Thoracic aorta (tissue), 2 donors: ENCODE results near the gene RNF26. TPM values are rescaled to one million over a fixed set of nuclear protein-coding genes. Genes with fewer than 3 reads are reported as not detected.
A peak's percentile ranks its signal among the peaks of the same experiment; 100 is the strongest.

Experiments used
- ATAC-seq: fragments of 150-250 bp; one replicate; pipeline ENCODE4 v1.8.0; 2017; ENCODE audit warnings: low read depth; ENCODE audit not compliant: insufficient number of reproducible peaks, low FRiP score
- DNase-seq: peaks from one replicate; pipeline ENCODE4 v3.0.0-alpha.2; 2020; ENCODE audit warnings: low spot score
- H3K27ac ChIP-seq, 2 donors: fragments of 200-600 bp; sonication (generic); 1 replicate in 1 of 2; 2 replicates in 1 of 2; pipeline ENCODE4 v1.5.1; 2016; ENCODE audit warnings: mild to moderate bottlenecking in 2 of 2, moderate library complexity in 2 of 2
- H3K27me3 ChIP-seq: fragments of 200-600 bp; sonication (generic); replicated peaks from 2 replicates; pipeline ENCODE4 v1.6.0; 2016; ENCODE audit warnings: mild to moderate bottlenecking; ENCODE audit not compliant: insufficient read depth
- H3K36me3 ChIP-seq: fragments of 200-600 bp; sonication (generic); one replicate; pipeline ENCODE4 v1.5.1; 2016
- H3K4me1 ChIP-seq, 2 donors: fragments of 200-600 bp; sonication (generic); 1 replicate in 1 of 2; 2 replicates in 1 of 2; pipeline versions ENCODE4 v1.5.1 to v1.6.0; 2016; ENCODE audit warnings: low read depth in 2 of 2, mild to moderate bottlenecking in 1 of 2; ENCODE audit not compliant: control insufficient read depth in 1 of 2
- H3K4me3 ChIP-seq: fragments of 200-600 bp; sonication (generic); 2 replicates; pipeline ENCODE4 v1.5.1; 2016; ENCODE audit warnings: mild to moderate bottlenecking
- H3K9me3 ChIP-seq: fragments of 200-600 bp; sonication (generic); 2 replicates; pipeline ENCODE4 v1.5.1; 2016
- total RNA-seq, 2 donors: library from RNA; depleted of rRNA; stranded (reverse); fragments of >200 nt; gene quantifications; one replicate each; pipeline versions ENCODE4 v1.1.0 to v1.2.3, GENCODE V29; 2016
- TF ChIP-seq, protein P1 (sequence below): fragments of 200-600 bp; sonication (generic); IDR thresholded peaks from one replicate; pipeline ENCODE4 v1.5.1; 2019; ENCODE audit warnings: antibody characterized with exemption

Gene RNF26
- total RNA-seq, 2 donors from 2014 or later = 11.0 to 12.1 TPM

DNA sequence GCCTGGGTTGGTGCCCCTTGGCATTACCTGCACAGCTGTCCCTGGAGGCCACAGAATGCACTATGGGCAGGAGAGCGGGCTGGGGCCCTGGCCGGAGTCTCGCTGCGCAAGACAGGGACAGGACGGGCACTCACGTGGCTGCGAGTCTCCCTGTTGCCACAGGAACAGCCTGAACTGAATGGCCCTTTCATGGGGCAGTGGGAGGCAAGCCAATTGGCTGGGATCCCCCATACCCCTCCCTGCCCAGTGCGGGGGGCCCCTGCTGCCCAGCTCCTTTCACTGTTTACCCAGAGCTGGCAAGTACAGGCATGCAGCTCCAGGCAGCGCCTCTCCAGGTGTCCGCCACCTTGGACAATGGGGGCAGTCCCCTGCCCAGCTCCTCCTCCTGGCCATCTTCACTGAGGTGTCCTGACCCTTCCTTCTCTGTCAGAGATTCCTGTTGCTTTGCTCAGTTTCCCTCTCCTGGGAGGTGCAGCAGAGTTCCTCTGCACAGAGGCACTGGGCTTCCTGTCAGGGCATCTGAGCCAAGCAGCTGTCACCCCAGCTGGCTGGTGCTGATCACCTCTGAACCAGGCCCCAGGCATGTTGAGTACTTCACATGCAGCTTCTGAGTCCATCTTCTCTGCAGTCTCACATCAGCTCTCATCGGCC, 42.0 kb downstream of the RNF26 start:
- ATAC-seq (no peak), DNase-seq (no peak)
- H3K9me3 ChIP-seq = no peaks in the 10 kb centered on the region
- no peaks in the 10 kb centered on the region for H3K27me3 ChIP-seq
- H3K4me1 ChIP-seq = peaks cover 10 to 25% of the 10 kb centered on the region in 2 donors
- peak overlapping the region; percentile 21 for H3K4me3 ChIP-seq
- TF ChIP-seq, protein P1, sequence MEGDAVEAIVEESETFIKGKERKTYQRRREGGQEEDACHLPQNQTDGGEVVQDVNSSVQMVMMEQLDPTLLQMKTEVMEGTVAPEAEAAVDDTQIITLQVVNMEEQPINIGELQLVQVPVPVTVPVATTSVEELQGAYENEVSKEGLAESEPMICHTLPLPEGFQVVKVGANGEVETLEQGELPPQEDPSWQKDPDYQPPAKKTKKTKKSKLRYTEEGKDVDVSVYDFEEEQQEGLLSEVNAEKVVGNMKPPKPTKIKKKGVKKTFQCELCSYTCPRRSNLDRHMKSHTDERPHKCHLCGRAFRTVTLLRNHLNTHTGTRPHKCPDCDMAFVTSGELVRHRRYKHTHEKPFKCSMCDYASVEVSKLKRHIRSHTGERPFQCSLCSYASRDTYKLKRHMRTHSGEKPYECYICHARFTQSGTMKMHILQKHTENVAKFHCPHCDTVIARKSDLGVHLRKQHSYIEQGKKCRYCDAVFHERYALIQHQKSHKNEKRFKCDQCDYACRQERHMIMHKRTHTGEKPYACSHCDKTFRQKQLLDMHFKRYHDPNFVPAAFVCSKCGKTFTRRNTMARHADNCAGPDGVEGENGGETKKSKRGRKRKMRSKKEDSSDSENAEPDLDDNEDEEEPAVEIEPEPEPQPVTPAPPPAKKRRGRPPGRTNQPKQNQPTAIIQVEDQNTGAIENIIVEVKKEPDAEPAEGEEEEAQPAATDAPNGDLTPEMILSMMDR = no peak
- no peaks in the 10 kb centered on the region for H3K36me3 ChIP-seq
- H3K27ac ChIP-seq = peak overlapping the region; percentile 46 to 51

DNA sequence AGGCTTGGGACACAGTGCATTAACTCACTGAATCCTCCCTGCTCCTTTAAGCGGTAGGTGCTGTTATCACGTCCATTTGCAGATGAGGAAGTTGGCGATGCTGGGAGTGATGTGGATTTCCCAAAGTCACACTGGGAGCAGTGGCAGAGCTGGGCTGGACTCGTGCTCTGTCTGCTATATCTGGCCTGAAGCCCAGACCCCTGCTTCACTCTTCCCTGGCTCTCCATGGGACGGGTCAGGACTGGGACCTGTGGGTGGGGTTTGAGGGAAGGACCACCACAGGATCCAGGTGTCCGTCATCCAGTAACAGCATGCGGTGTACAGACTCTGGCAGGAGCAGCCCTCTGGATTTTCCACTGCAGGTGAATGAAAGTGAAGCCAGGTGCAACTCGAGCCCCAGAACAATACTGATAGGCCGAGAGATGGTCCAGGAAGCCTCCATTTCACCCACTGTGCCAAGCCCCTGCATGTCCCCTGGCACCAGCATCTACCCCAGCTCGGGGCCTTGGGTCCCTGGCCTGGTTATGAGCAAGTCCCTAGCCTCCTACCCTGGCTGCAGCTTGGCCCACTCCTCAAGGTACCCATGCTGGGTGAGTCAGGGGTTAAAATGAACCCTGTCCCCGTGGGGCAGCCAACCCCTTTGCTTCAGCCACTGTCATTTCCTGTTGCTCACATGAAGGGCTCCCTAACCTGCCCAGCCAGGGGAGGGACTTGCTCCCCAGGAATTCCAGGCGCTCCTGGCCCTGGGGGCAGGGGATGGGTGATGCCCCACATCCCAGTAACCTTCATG, 43.0 kb downstream of the RNF26 start:
- ATAC-seq = no peak
- H3K4me1 ChIP-seq = peaks cover 12 to 33% of the 10 kb centered on the region in 2 donors
- H3K4me3 ChIP-seq = no peak overlapping the region
- no peaks in the 10 kb centered on the region for H3K36me3 ChIP-seq
- no peaks in the 10 kb centered on the region for H3K27me3 ChIP-seq
- H3K9me3 ChIP-seq = no peaks in the 10 kb centered on the region
- no peak overlapping the region for H3K27ac ChIP-seq
- TF ChIP-seq, protein P1 = no peak
- no peak for DNase-seq

DNA sequence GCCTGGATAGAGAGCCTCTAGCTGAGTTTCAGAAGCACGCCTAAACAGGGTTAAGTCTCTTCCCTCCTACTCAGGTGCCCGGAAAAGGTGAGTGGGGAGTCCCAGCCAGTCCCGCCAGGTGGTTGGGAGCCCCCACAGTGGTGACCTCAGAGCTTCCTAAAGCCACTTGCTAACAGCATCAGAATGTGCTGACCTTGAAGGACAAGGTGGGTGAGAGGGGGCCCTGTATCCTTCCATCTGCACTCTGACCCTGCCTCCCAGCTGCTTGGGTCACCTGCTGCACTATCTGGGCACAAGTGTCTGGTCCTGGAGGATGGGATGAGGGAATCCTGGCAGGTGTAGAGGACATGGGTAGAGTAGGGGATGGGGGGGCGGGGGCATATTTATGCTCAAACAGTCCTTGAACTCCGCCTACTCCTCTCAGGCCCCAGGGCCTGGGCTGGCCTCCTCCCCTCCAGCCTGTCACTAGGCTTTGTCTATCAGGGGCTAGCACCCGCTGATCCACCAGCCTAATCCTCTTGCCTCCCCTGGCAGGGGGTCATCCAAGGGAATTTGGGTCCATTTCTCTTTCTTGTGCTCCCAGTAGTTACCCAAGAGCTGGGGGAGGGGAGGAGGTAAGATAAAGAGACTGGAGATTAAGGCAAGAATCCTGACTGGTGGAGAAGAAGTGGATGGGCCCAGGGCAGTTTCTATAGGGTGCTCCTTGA, 43.8 kb downstream of the RNF26 start:
- Histone ChIP-seq H3K4me1 (peaks cover 12 to 36% of the 10 kb centered on the region in 2 donors), H3K27me3 (no peaks in the 10 kb centered on the region), H3K27ac (no peak overlapping the region), H3K36me3 (no peaks in the 10 kb centered on the region), H3K9me3 (no peaks in the 10 kb centered on the region), H3K4me3 (no peak overlapping the region)
- DNase-seq (no peak), ATAC-seq (no peak)
- TF ChIP-seq, protein P1 = no peak

DNA sequence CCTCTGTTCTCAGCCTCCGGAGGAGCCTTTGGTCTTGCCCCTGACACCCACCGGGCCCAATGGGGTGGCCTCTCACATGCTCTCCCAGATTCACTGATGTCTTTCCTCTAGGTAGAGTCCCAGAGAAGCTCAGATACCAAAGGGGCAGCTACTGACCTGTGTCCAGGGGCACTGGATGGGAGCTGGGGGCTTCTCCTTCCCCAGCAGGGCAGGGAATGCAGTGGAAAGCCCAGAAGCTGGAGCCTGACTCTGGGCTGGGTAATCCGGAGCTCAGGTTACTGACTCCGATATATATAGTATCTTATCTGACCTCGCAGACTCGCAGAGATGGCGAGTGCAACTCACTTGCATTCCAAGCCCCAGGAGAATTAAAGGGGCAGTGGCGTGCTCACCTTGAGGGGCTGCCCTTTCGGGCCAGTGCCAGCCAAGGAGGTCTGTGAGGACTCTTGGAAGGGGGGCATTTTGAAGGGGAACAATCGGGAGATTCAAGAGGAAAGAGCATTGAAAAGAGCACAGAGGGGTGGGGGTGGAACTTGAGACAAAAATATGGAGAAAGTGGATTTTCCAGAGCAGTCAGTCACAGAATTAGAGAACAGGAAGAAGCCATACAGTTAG, 44.6 kb downstream of the RNF26 start:
- DNase-seq = no peak
- Histone ChIP-seq H3K27me3 (no peaks in the 10 kb centered on the region), H3K4me1 (peaks cover 12 to 36% of the 10 kb centered on the region in 2 donors)

More for the DNA sequence above, 44.6 kb downstream of the RNF26 start:
- no peak for ATAC-seq
- no peaks in the 10 kb centered on the region for H3K9me3 ChIP-seq
- TF ChIP-seq, protein P1 = no peak
- H3K36me3 ChIP-seq = no peaks in the 10 kb centered on the region
- no peak overlapping the region for H3K27ac ChIP-seq
- H3K4me3 ChIP-seq = no peak overlapping the region
